Urothelium cell line (cell line): ENCODE results near the gene PRUNE2.
"Not testable (repeated sequence)": the region's sequence is repeated elsewhere in the genome, so short reads cannot be mapped to it uniquely, and the experiment has no call there.

Experiments used
- DNase-seq: peaks from one replicate; pipeline ENCODE4 v3.0.0; 2011; ENCODE audit warnings: low spot score, mixed read lengths
- FAIRE-seq: peaks from 2 replicates; lab custom pipeline; 2011; peaks lifted over from hg19 to GRCh38; lab: Jason Lieb, UNC

The PRUNE2 gene

GRCh38 chr9:76868897-76869296, 37.0 kb downstream of the PRUNE2 start:
- FAIRE-seq = no peak
- no peak for DNase-seq

GRCh38 chr9:76866689-76867088, 39.2 kb downstream of the PRUNE2 start:
- DNase-seq = peak; percentile 89
- peak; percentile 58 for FAIRE-seq

- FAIRE-seq (no peak), DNase-seq (no peak)
These were observed 42.1 kb downstream of the PRUNE2 start for GRCh38 chr9:76863832-76864231.

GRCh38 chr9:76859860-76860259, 46.1 kb downstream of the PRUNE2 start:
- no peak for FAIRE-seq
- DNase-seq = no peak

GRCh38 chr9:76858248-76858647, 47.7 kb downstream of the PRUNE2 start:
- not testable (repeated sequence) for DNase-seq

GRCh38 chr9:76856016-76856415, 49.9 kb downstream of the PRUNE2 start:
- DNase-seq (no peak), FAIRE-seq (peak; percentile 5)

More at GRCh38 chr9:76858248-76858647, 47.7 kb downstream of the PRUNE2 start:
- not testable (repeated sequence) for FAIRE-seq

- FAIRE-seq (no peak), DNase-seq (no peak)
These were observed 50.9 kb downstream of the PRUNE2 start for GRCh38 chr9:76855015-76855414.

GRCh38 chr9:76852026-76852425, 53.9 kb downstream of the PRUNE2 start:
- DNase-seq (no peak), FAIRE-seq (no peak)

GRCh38 chr9:76846297-76846696, 59.6 kb downstream of the PRUNE2 start:
- DNase-seq = no peak
- no peak for FAIRE-seq

GRCh38 chr9:76845254-76845653, 60.7 kb downstream of the PRUNE2 start:
- no peak for FAIRE-seq
- no peak for DNase-seq

- peak; percentile 35 for DNase-seq
- peak; percentile 65 for FAIRE-seq
These were observed 70.2 kb downstream of the PRUNE2 start for GRCh38 chr9:76835571-76836283.

GRCh38 chr9:76828447-76828846, 77.5 kb downstream of the PRUNE2 start:
- FAIRE-seq = no peak
- no peak for DNase-seq

GRCh38 chr9:76827296-76828080, 78.4 kb downstream of the PRUNE2 start:
- no peak for DNase-seq
- no peak for FAIRE-seq

GRCh38 chr9:76820431-76820830, 85.5 kb downstream of the PRUNE2 start:
- DNase-seq (no peak), FAIRE-seq (no peak)

GRCh38 chr9:76818271-76818670, 87.6 kb downstream of the PRUNE2 start:
- FAIRE-seq (peak; percentile 52), DNase-seq (peak; percentile 89)

GRCh38 chr9:76817489-76817888, 88.4 kb downstream of the PRUNE2 start:
- DNase-seq (peak; percentile 23), FAIRE-seq (no peak)

- DNase-seq = no peak
- FAIRE-seq = no peak
These were observed 93.3 kb downstream of the PRUNE2 start for GRCh38 chr9:76812591-76812990.

GRCh38 chr9:76810377-76810957, 95.4 kb downstream of the PRUNE2 start:
- peak; percentile 40 for DNase-seq
- FAIRE-seq = peak; percentile 27

- no peak for DNase-seq
- no peak for FAIRE-seq
These were observed 97.3 kb downstream of the PRUNE2 start for GRCh38 chr9:76808636-76809035.

- no peak for FAIRE-seq
- DNase-seq = no peak
These were observed 102.2 kb downstream of the PRUNE2 start for GRCh38 chr9:76803762-76804161.

- no peak for DNase-seq
- no peak for FAIRE-seq
These were observed 102.8 kb downstream of the PRUNE2 start for GRCh38 chr9:76803083-76803482.

GRCh38 chr9:76800901-76801300, 105.0 kb downstream of the PRUNE2 start:
- no peak for FAIRE-seq

More at GRCh38 chr9:76800901-76801300, 105.0 kb downstream of the PRUNE2 start:
- no peak for DNase-seq
